Activated CD8-positive, alpha-beta T cell treated with anti-CD3 and anti-CD28 coated beads for 36 hours (primary cell): ENCODE results near the gene RGS4. TPM values are rescaled to one million over a fixed set of nuclear protein-coding genes. Genes with fewer than 3 reads are reported as not detected.

ENCODE experiments used
- ATAC-seq: fragments of 200-7000 bp; cut with Tn5 transposase; one replicate; pipeline ENCODE4 v1.10.0; 2021; ENCODE audit warnings: mild to moderate bottlenecking, moderate library complexity
- CTCF ChIA-PET: fragments of 350-600 bp; sonication (Branson Sonifier 250); formaldehyde crosslinking; loops from one replicate; lab custom pipeline; 2021; ENCODE audit warnings: antibody characterized with exemption; lab: Charles Lee
- POLR2A ChIA-PET: fragments of 350-600 bp; sonication (Branson Sonifier 250); formaldehyde crosslinking; loops from one replicate; lab custom pipeline; 2021; ENCODE audit warnings: antibody characterized with exemption; lab: Charles Lee
- DNase-seq: peaks from one replicate; pipeline ENCODE4 v3.0.0-alpha.2; 2020
- H3K27ac Mint-ChIP-seq: one replicate; pipeline ENCODE4 v1.8.0; 2021; ENCODE audit warnings: mild to moderate bottlenecking, mixed read lengths
- H3K27me3 Mint-ChIP-seq: one replicate; pipeline ENCODE4 v1.8.0; 2021; ENCODE audit warnings: mixed read lengths
- H3K36me3 Mint-ChIP-seq: one replicate; pipeline ENCODE4 v1.8.0; 2021; ENCODE audit warnings: low read depth, mixed read lengths
- H3K4me1 Mint-ChIP-seq: one replicate; pipeline ENCODE4 v1.8.0; 2021; ENCODE audit warnings: low read depth, mixed read lengths
- H3K4me3 Mint-ChIP-seq: one replicate; pipeline ENCODE4 v1.8.0; 2021; ENCODE audit warnings: mild to moderate bottlenecking, moderate library complexity, mixed read lengths
- H3K9me3 Mint-ChIP-seq: one replicate; pipeline ENCODE4 v1.8.0; 2021; ENCODE audit warnings: mixed read lengths
- intact Hi-C: fragments of 100-400 bp; cut with micrococcal nuclease; formaldehyde crosslinking; loops from one replicate; pipeline ENCODE4 v1.10.0; 2022
- total RNA-seq, 2 experiments: library from RNA; stranded (reverse); gene quantifications; one replicate each; pipeline ENCODE4 v1.2.3, GENCODE V29; 2021
- TF ChIP-seq, protein P1 (sequence below): fragments of 200-600 bp; IDR thresholded peaks from one replicate; pipeline ENCODE4 v1.8.0; 2022; ENCODE audit warnings: antibody characterized with exemption, mild to moderate bottlenecking

RGS4 gene
- total RNA-seq, 2 experiments from 2014 or later, result not detected

GRCh38 chr1:163071405-163072255, 2.5 kb downstream of the RGS4 start:
- intact Hi-C loops, result loop anchor here (5.0 kb wide), 1 partner anchor 101 kb away; no protein-coding TSS in a partner anchor
- ATAC-seq, result peak; percentile 39
- CTCF ChIA-PET, result interaction anchor here (0.8 to 3.2 kb wide), 7 partner anchors 15 to 244 kb away, joined by 3 to 17 read pairs (median 4); no protein-coding TSS in a partner anchor
- H3K36me3 Mint-ChIP-seq, result no peaks in the 10 kb centered on the region
- H3K27ac Mint-ChIP-seq, result no peak overlapping the region
- no peaks in the 10 kb centered on the region for H3K4me1 Mint-ChIP-seq
- H3K4me3 Mint-ChIP-seq, result no peak overlapping the region
- TF ChIP-seq, protein P1, sequence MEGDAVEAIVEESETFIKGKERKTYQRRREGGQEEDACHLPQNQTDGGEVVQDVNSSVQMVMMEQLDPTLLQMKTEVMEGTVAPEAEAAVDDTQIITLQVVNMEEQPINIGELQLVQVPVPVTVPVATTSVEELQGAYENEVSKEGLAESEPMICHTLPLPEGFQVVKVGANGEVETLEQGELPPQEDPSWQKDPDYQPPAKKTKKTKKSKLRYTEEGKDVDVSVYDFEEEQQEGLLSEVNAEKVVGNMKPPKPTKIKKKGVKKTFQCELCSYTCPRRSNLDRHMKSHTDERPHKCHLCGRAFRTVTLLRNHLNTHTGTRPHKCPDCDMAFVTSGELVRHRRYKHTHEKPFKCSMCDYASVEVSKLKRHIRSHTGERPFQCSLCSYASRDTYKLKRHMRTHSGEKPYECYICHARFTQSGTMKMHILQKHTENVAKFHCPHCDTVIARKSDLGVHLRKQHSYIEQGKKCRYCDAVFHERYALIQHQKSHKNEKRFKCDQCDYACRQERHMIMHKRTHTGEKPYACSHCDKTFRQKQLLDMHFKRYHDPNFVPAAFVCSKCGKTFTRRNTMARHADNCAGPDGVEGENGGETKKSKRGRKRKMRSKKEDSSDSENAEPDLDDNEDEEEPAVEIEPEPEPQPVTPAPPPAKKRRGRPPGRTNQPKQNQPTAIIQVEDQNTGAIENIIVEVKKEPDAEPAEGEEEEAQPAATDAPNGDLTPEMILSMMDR, result peak; percentile 66
- POLR2A ChIA-PET, result no interaction called here
- DNase-seq, result peak; percentile 63
- no peaks in the 10 kb centered on the region for H3K9me3 Mint-ChIP-seq
- H3K27me3 Mint-ChIP-seq, result peaks cover 29% of the 10 kb centered on the region

DNA sequence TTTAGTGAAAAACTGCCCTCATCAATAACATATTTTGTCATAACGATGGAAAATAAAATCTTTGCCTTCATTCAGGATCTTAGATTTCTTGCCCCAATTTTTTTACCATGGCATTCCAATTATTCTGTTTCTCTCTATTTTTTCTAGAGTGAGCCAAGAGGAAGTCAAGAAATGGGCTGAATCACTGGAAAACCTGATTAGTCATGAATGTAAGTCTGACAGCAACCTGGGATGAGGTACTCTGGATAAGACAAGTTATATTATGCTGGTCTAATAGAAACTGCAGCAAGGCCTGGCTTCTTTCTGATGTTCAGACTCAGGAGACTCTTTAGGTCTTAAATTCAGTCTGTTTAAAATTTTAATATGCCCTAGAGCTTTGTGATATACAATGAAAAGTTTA, 3.5 kb downstream of the RGS4 start:
- intact Hi-C loops, result loop anchor here (5.0 kb wide), 1 partner anchor 100 kb away; no protein-coding TSS in a partner anchor
- no peak for ATAC-seq
- TF ChIP-seq, protein P1, result no peak

DNA sequence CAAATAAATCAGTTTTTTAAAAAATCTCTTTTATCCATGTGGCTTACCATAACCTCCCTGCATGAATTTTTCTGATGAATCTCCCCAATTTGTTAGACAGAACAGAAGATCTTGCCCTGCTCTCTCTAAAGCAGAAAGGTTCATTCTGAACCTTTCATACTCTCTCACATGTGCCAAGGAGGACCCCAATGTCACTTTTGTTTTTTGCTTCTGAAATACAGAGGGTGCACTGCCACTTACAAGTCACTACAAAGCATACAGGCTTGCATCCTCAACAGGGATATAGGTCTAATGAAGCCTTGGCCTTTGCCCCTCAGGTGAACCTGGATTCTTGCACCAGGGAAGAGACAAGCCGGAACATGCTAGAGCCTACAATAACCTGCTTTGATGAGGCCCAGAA, 4.8 kb downstream of the RGS4 start:
- Mint-ChIP-seq H3K4me3 (no peak overlapping the region), H3K27ac (no peak overlapping the region), H3K9me3 (no peaks in the 10 kb centered on the region), H3K4me1 (no peaks in the 10 kb centered on the region), H3K27me3 (peaks cover 28% of the 10 kb centered on the region), H3K36me3 (no peaks in the 10 kb centered on the region)
- ATAC-seq, result no peak
- ChIA-PET POLR2A (no interaction called here), CTCF (interaction anchor here (1.2 to 1.8 kb wide), 2 partner anchors 227 to 241 kb away, joined by 3 to 7 read pairs; no protein-coding TSS in a partner anchor)
- intact Hi-C loops, result loop anchor here (5.0 kb wide), 1 partner anchor 98 kb away; no protein-coding TSS in a partner anchor
- TF ChIP-seq, protein P1, result no peak
- no peak for DNase-seq

More for the DNA sequence above, 3.5 kb downstream of the RGS4 start:
- Mint-ChIP-seq H3K4me1 (no peaks in the 10 kb centered on the region), H3K4me3 (no peak overlapping the region), H3K9me3 (no peaks in the 10 kb centered on the region), H3K27me3 (peaks cover 29% of the 10 kb centered on the region), H3K36me3 (no peaks in the 10 kb centered on the region), H3K27ac (no peak overlapping the region)
- DNase-seq, result no peak
- CTCF ChIA-PET, result interaction anchor here (1.0 to 1.4 kb wide), 4 partner anchors 14 to 242 kb away, joined by 3 read pairs; no protein-coding TSS in a partner anchor
- POLR2A ChIA-PET, result no interaction called here

- TF ChIP-seq, protein P1, result no peak
- no peak for ATAC-seq
- ChIA-PET POLR2A (no interaction called here), CTCF (interaction anchor here (1.8 kb wide), 1 partner anchor 241 kb away, joined by 7 read pairs; no protein-coding TSS in a partner anchor)
- peaks cover 21% of the 10 kb centered on the region for H3K27me3 Mint-ChIP-seq
- DNase-seq, result no peak
- H3K4me3 Mint-ChIP-seq, result no peak overlapping the region
- no peaks in the 10 kb centered on the region for H3K9me3 Mint-ChIP-seq
- H3K4me1 Mint-ChIP-seq, result no peaks in the 10 kb centered on the region
- H3K27ac Mint-ChIP-seq, result no peak overlapping the region
- H3K36me3 Mint-ChIP-seq, result no peaks in the 10 kb centered on the region
- intact Hi-C loops, result loop anchor here (5.0 kb wide), 1 partner anchor 98 kb away; no protein-coding TSS in a partner anchor
These were observed 5.6 kb downstream of the RGS4 start for GRCh38 chr1:163074716-163075284.
